ENCODE data around the gene WASF2.
A peak's percentile ranks its signal among the peaks of the same experiment; 100 is the strongest.
"Not testable (repeated sequence)": the region's sequence is repeated elsewhere in the genome, so short reads cannot be mapped to it uniquely, and the experiment has no call there.

WASF2 gene

DNA sequence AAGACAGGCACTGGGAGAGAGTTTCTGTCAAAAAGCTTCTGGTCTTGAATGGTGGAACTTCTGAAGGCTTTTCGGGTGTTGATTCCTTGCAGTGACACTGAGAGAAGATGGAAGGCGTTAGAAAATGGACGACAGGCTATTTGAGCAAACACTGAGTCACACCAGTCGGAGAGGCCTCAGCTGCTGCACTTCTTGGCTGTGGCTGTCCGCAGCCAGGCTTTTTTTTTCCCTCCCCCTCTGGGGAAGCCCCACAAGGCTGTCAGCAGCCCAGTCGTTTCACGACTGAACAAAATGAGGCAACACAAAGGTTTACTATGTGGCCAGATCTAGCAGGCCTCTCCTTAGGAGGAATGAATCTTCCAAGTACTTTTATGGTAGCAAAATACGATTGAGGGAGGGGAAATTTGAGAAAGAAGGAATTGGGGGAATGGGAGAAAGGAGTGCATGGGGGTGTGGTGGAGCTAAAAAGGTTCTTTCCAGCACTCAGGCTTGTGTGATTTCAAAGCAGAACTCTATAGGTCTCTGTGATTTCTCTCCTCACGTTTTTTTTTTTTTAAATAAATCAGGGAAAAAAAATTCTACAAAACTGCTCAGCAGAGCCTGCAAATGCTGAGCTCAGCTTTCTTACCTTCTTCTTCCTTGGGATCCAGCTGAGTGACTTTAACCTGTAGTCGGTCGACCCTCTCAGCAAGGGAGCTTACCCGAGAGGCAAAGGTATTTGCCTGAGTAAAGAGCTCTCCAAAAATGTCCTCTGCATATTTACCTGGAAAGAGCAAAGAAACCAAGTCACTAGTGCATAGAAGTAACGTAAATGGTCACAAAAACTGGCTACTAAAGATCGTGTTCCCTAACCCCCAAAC lies 71.4 kb downstream of the WASF2 start:
- no peak for DNase-seq (ENCODE audit: low read depth)

DNA sequence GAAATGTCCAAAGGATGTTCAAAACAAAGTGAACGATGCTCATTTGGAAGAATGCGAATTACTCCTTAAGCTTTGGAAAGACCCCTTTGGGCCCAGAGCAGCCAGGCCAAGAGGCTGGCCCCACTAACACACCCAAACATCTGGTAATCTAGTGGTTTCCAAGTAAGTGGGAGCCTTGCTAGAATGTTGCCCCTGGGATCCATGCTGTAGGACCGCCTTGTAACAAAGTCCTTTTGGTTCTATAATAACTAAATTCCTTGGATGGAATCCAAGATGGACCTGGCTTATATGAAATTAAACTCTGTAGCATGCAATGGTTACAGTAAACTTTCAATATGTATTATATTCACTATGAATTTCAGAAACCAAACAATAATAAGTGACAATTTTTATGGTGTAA lies 72.3 kb downstream of the WASF2 start:
- no peak for DNase-seq (ENCODE audit: low read depth)

DNA sequence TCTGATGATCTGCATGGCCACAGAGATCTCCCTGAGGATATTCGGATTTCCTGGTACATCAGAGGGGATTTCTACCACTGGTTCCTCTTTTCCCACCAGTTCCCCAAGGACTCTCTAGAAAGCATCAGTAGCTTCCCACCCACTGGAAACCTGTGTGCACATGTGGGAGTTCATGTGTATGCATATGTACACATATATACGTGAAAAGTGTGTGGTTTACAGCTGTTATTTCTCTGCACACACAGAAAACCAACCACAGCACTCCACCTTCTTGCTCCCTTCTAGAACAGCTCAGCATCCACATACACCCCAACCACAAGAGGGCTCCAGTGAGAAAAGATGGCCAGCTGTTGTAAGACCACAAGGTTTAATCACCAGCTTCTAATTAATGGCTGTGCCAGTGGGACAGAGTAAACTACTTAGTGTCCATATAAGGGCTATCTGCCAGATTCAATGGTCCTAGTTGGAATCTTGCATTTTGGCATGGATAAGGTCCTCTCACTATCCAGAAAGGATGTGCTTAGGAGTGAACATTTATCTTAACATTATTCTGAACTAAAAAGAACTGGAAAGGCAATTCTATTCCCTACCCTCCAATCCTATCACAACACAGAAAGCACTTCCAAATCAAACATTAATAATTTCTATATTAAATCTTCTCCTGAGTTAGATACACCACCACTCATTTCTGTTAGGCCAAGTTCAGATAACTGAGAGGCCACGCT lies 73.4 kb downstream of the WASF2 start:
- peak; percentile 29 for DNase-seq (ENCODE audit: low read depth)

DNA sequence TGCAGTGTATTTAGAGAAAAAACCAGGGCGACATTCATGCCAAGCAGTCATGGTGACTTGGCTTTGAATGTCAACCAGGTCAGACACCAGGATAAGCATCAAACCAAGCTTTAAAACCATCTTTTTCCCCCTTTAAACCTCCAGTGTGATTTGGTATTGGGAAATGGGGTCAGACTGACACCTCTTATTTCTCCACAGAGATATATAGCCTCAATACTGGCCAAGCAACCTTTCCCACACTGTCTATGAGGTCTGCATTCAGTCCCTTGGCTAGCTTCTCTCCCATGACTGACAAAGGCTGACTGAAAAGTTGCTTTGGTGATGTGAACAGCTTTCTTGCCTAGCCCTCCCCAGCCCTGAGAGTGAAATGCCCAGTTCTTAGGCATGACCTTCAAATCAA lies 75.9 kb downstream of the WASF2 start:
- no peak for DNase-seq (ENCODE audit: low read depth)

DNA sequence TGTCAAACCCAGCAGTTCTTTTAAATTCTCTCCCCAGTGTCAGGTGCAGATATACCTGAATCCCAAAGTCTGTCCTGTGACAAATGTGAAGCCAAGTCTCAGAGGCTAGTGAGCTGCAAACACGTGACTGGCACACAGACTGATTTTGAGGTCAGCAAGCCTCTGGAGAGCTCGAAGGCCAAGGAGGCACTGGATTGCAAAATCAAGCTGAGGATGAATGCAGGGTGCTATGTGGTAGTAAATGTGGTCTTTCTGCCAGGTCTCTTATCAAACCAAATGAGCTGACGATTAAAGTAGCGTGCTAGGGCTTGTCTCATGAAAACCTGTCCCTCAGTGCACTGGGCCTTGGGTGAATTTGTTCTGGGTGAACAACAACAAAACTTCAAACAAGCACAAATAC lies 77.0 kb downstream of the WASF2 start:
- DNase-seq (ENCODE audit: low read depth) = no peak

DNA sequence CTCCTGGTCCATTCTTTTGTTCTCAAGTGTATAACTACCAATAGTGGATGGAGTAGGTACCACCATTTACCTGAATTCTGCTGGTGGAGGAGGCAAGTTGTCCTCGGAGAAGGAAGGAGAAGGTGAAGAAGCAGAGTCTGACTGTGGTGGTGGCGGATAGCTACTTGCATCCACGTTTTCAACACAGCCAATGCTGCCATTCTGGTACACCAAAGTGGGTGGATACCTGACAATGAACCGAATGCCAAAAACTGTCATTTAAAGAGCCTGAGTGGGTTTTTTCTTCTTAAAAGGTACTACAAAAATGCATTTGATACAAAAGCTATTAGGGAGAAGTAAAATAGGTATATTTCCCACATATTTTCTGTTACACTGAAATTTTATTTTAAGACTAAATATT lies 77.5 kb downstream of the WASF2 start:
- DNase-seq (ENCODE audit: low read depth) = no peak

DNA sequence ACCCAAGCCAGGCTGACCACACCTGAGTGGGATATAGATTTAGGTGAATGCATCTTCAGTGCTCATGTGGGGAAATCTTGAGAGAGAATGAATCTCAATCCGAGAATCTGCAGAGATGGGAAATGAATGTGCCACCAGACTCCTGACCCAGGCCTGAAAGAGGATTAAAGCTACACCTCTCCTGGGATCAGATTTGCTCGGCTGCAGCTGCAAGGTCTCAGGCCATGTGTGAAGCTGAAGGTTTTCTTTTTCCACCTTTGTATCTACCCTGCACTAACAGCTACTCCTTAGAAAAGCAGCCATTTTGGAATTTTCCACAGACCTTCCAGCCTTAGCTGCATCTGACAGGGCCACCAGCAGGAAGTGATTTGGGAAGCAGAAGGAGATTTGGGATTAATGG lies 79.3 kb downstream of the WASF2 start:
- no peak for DNase-seq (ENCODE audit: low read depth)

DNA sequence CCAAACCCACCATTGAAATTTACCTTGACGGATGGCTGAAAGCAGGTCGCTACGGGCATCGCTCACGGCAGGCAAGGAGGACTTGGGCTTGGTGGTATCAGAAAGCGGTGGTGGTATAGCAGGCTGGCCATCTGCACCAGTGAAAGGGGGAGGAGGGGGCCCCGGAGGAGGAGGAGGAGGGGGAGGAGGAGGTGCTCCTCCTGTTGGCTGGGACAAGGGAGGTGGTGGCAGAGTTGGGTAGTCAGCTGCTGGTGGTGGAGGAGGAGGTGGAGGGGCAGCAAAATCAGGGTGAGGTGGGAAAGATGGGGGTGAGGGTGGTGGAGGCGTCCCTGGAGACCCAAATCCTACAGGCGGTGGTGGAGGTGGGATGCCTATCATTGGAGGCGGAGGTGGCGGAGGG lies 80.3 kb downstream of the WASF2 start:
- no peak for DNase-seq (ENCODE audit: low read depth)

DNA sequence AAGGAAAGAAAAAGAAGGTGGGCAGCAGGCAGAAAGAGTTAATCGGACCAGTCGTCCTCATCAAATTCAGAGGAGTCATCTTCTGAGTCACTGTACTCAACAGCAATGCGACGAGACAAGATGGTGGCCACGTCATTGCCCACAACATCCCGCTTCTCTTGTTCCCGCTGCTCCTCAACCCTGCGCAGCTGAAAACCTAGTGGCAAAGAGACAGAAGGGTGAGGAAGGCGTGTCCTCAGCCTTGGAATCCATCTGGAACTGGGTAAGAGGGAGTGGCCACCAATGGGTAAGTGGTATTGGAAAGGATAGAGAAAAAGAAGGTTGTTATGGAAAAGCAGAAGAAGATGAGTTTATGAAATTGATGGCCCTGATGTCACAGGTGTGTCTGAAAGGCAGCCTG lies 81.8 kb downstream of the WASF2 start:
- DNase-seq (ENCODE audit: low read depth) = no peak

DNA sequence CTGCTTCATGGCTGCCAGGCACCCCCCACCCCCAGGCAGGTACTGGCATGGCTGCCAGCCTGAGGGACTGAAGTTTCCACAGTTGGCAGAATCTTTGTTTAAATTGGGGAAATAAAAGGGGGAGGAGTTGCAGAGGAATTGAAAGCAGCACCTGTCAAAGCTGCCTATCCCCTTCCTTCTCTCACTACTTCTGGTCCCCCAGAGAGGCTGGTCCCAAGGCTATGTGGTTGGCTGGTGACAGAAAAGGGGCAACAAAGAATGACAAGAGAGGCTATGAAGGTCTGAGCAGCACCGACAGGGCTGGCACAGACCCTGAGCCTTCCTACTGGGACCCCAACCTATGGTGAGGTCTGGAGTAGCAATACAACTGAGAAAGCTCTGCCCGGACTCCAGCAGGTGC lies 83.2 kb downstream of the WASF2 start:
- DNase-seq (ENCODE audit: low read depth) = not testable (repeated sequence)

DNA sequence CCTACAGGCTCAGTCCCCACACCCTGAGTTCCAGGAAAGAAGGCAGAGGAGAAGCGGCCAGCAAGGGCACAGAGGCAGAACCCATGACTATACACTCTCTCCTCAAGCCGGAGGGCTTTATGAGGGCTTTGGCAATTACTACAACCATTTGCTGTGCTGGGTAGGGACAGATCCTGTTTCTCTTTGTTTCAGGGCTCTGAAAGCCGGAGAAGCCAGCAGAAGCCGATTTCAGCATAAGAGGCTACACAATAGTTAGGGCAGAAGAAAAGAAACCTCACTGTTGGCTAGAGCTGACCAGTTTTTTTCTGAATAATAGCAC lies 83.6 kb downstream of the WASF2 start:
- no peak for DNase-seq (ENCODE audit: low read depth)

DNA sequence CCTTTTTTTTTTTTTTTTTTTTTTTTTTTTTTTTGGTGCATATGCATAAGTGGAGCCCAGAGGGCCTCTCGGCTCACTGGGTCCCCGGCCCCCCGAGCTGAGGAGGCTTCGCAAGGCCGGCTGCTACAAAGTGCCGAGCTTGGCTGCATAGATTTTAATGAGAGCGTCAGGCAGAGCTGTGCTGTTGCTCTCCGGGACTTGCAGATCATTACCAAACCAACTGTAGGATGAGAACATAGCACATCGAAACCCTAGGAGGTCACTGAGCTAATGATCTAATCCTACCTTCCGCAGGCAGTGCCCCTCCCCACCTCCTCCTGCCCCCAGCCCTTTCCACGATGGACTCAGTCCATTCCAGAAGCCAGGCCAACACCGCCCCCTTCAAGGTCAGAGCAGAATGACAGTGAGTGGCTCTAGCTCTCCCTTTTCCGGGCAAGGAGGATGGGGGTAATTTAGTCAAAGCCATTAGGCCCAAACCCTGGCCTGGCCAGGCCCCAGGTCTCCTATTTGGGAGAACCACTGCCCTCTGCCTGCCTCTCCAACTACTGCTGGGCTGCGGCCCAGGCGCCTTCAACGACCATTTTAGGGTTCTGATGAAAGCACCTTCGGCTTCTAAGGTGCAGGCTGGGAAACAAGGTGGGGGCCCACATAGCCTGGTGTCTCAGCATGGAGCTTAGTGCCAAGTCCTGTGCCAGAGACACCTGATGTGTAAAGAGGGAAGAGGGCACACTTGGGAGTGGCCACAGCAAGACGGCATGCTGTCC lies 84.2 kb downstream of the WASF2 start:
- not testable (repeated sequence) for DNase-seq (ENCODE audit: low read depth)

DNA sequence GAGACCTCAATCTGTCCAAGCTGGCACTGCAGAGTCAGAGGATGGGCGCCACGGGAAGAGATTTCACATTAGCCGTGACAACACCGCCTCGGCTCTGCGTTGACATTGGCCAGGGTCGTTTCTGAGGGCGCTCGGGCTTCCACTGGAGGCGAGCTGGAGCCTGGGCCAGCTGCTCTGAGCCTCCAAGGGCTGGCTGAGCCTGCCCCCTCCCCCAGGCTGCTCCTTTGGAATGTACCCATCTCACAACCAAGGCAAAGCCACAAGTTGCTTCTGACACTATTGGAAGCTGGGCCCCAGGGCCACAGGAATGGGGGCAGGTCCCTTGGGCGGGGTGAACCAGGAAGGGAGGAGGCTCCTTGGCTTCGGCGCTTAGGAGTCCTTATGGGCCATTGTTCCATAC lies 84.9 kb downstream of the WASF2 start:
- DNase-seq (ENCODE audit: low read depth) = no peak

DNA sequence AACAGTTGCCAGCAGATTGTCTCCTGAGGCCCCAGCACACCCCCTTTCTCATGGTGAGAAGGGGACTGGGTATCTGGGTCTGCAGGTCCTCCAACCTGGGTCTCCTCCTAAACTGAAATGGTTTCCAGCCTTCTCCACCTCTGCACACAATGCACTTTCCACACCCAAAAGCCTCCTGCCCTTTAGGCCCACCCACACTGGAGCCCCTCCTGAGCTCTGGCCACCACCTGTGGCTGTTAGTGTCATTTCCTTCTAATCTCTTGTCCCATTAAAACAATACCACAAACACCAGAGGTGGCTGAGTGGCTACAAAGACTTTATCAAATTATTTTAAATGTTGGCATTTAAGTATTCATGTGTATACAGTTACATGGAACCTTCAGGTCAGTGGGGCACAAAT lies 86.0 kb downstream of the WASF2 start:
- DNase-seq (ENCODE audit: low read depth) = no peak

DNA sequence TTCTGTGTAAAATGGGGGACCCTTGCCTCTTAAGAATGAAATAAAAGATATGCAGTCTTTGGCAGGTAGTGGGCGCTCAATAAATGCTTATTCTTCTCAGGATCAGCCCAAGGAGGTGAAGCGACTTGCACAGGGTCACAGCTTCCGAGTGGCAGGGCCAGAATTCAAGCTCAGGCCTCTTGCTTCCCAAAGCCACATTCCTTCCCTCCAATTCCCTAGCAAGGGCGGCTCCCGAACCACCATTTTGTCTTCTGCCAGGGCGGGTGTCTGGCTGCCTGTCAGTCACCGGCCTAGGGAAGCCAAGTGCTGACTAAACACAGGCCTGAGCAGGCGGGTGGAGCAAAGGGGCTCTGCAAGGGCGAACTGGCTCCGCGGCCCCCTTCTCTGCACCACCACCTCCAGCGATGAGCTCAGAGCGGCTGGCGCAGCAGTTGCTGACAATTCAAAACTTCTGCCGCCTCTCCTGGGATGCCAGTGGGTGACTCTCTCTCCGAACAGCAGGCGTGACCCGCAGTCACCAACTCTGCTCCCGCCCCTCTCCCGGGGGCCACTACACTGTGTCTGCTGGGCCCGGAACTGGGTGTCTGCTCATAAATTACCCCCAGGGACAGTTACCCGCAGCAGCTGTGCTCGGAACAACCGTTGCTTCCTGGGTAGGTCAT lies 86.8 kb downstream of the WASF2 start:
- no peak for DNase-seq (ENCODE audit: low read depth)

DNA sequence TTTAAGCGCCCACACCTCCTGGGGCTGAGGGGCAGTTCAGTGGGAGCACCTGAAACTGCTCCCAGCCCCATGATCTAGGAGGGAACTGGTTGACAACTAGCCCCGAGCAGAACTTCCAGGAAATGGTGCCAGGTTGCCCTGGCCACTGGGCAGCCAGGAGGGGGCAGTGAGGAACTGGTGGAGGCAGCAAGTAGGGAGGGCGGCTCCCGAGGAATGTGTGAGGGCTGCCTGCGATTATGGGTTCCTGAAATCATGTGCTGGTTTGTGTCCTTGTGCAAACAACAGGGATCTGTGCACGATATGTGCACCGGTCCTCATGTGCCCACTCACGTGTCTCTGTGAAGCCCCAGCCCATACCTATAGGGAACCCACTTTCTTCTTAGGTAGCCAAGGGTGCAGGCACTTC lies 87.6 kb downstream of the WASF2 start:
- DNase-seq (ENCODE audit: low read depth) = no peak

DNA sequence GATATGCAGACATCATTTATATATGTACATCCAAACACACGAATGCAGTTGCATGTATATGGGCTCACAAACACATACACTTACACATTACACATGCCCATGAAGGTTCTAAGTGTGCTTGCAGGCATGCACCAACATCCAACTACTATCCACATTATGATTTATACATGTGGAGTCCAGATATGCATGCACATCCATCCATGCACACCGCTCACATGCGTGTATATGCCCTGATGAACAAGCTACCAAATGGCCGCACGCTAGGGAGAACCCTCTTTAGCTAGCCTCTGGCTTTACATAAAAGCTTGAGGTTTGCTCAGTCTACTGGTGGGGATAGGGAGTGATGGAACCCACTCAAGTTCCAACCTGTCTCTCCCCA lies 89.0 kb downstream of the WASF2 start:
- no peak for DNase-seq (ENCODE audit: low read depth)

DNA sequence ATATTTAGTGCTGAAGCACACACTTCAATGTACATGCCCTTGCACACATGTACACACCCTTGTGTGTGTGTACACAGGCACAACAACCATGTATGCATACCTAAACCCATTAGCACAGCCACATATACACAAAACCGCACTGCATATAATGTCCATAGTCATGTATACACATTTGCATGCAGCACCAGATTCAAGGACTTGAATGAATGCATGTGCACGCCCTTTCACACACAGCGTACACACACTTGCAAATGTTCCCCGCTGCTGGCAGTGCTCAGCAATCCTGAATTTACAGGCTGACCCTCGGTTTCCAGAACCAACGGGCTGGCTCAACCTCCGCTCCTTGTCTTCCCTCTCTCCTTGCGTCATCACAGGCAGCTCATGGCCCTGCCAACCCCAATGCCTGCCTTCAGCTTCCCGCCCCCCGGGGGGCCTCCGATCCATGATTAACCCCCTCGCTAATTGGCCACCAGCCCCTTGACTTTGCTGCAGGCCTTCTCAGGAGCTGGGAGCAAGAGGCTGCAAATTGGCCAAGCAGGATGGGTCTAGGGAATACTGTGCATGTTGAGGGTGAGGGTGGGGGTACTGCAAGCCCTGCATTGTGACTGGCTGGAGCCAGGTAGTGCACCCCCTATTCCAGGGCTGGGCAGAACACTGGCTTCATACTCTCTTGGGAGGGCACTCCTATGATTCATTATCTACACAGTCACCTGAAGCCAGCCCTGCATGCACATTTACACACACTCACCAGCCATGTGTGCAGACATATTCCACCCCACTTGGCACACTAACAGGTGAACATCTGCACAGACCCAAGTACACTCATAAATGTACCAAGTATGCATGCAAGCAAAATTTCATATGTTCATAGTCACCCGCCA lies 89.6 kb downstream of the WASF2 start:
- DNase-seq (ENCODE audit: low read depth) = no peak

DNA sequence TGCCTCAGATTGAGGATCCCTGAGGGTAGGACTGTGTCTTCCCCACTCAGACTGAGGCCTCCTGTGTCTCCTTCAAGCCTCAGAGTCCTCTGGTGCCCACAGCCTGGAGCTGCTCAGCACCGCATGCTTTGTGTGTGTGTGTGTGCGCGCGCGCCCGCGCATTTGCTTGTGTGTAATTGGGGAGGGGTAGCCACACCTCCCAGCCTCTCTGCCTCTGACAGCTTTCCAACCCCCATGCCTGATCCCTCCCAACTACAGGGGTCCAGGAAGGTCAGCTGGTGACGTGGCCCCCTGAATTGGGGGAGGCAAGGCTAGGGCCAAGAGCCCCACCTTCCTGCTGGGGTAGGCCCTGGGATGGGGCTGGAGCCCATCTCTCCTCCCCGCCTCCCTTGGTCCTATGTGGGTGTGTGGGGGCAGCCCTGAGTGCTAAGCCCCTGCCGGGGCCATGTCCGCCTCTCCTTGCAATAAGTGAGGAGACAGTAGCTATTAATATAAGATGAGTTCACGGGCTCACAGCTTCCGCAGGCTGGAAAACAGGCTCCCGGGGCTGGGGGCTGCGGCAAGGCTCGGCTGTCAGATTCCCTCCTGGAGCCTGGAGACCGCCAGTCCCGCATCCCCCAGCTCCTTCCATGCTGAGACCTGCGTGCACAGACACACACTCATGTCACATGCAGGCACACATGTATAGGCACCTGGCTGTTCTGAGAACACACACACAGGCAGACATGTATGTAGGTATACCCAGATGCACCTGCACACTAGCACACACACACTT lies 90.5 kb downstream of the WASF2 start:
- DNase-seq (ENCODE audit: low read depth) = no peak

DNA sequence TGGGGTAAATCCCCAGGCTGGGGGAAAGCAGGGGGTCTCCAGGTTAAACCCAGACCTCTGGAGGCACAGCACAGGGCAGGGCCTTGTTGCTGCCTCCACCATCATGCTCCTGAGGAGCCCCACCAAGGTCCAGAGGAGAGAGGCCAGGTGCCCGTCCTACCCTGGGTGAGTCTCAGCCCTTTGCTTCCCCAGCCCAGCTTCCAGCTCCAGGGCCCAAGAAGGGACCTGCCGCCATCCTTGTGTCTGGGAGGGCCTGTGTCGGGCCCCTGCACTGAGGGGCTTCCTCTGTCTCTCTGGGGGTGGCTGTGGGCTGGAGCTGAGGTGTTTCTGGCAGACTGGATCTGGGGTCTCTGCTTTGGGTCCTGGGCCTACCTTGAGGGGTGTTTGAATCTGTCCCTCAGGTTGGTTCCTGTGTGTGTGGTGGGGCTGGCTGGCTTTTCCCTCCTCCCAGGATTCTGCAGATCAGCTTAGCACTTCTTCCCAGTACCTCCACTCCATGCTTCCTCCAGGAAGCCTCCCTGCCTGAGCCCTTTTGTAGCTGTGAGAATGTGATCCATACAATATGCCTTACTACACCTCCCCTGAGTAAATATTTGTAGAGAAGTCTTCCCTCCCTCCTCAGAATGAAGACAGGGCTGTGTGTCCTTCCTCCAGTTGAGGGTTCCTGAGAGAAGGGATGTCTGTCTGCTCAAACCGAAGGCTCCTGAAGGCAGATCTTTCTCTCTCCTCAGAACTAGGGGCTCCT lies 91.4 kb downstream of the WASF2 start:
- DNase-seq (ENCODE audit: low read depth) = no peak
